NT2/D1 (cell line): ENCODE measurements around the gene LRFN2.

Experiments
- SUZ12 ChIP-seq: IDR thresholded peaks from 2 replicates; pipeline ENCODE4 v1.6.1; 2011; ENCODE audit not compliant: insufficient read length, insufficient read depth; ENCODE audit errors: extremely low read depth
- YY1 ChIP-seq: IDR thresholded peaks from 2 replicates; pipeline ENCODE4 v1.6.1; 2011; ENCODE audit not compliant: insufficient read length, insufficient read depth
- ZNF274 ChIP-seq: IDR thresholded peaks from 2 replicates; pipeline ENCODE4 v1.6.1; 2011; ENCODE audit warnings: mild to moderate bottlenecking, low read depth, low read length

- TF ChIP-seq ZNF274 (no peak), YY1 (no peak), SUZ12 (no peak)
Observed at GRCh38 chr6:40529040-40529439, 58.1 kb downstream of the LRFN2 start.
